Lung (tissue), 12 donors: ENCODE data around the gene PTGFRN. TPM values are rescaled to one million over a fixed set of nuclear protein-coding genes. Genes with fewer than 3 reads are reported as not detected.

Experiments used
- ATAC-seq: fragments of 200-7000 bp; cut with Tn5 transposase; one replicate; pipeline ENCODE4 v1.9.1; 2020; ENCODE audit warnings: moderate number of reproducible peaks; ENCODE audit not compliant: insufficient read depth, low FRiP score
- DNase-seq, 3 donors: peaks; one replicate each; pipeline ENCODE4 v3.0.0-alpha.2; 2013 to 2017
- H3K27ac ChIP-seq, 2 donors: one replicate each; pipeline ENCODE4 v1.5.1; 2013; ENCODE audit warnings: mild to moderate bottlenecking in 2 of 2, moderate library complexity in 2 of 2, control low read depth in 1 of 2, inconsistent platforms in 1 of 2, low read depth in 1 of 2, low read length in 1 of 2
- H3K27me3 ChIP-seq, 3 donors: one replicate each; pipeline ENCODE4 v1.5.1; 2013; ENCODE audit warnings: low read length in 2 of 3; ENCODE audit not compliant: control insufficient read depth in 3 of 3, insufficient read depth in 3 of 3
- H3K36me3 ChIP-seq, 4 donors: one replicate each; pipeline ENCODE4 v1.5.1; 2013; ENCODE audit warnings: low read length in 4 of 4, mild to moderate bottlenecking in 1 of 4, moderate library complexity in 1 of 4; ENCODE audit not compliant: control insufficient read depth in 4 of 4, insufficient read depth in 4 of 4
- H3K4me1 ChIP-seq, 5 donors: one replicate each; pipeline ENCODE4 v1.5.1; 2013; ENCODE audit warnings: low read length in 5 of 5, mild to moderate bottlenecking in 2 of 5, moderate library complexity in 1 of 5; ENCODE audit not compliant: control insufficient read depth in 5 of 5, insufficient read depth in 5 of 5
- H3K4me3 ChIP-seq: one replicate; pipeline ENCODE4 v1.5.1; 2013; ENCODE audit warnings: mild to moderate bottlenecking, control low read depth, moderate library complexity
- H3K9ac ChIP-seq, 2 donors: one replicate each; pipeline ENCODE4 v1.5.1; 2013; ENCODE audit warnings: low read length in 2 of 2, control low read depth in 1 of 2; ENCODE audit not compliant: insufficient read depth in 1 of 2
- H3K9me3 ChIP-seq, 4 donors: one replicate each; pipeline ENCODE4 v1.5.1; 2013; ENCODE audit warnings: low read length in 3 of 4, mild to moderate bottlenecking in 1 of 4, moderate library complexity in 1 of 4; ENCODE audit not compliant: control insufficient read depth in 4 of 4, insufficient read depth in 3 of 4
- WGBS, 2 donors: extraction: QIAGEN DNeasy Blood & Tissue Kit; methylation state at CpG; one replicate each; pipeline ENCODE4 v1.1.7; 2013; 5-methylcytosine and 5-hydroxymethylcytosine counted together
- polyA plus RNA-seq, 2 donors: library from polyadenylated mRNA; stranded (reverse); fragments of 200-250 nt; gene quantifications; one replicate each; pipeline ENCODE4 v1.2.1, GENCODE V29; 2013
- total RNA-seq, 2 donors: library from RNA; depleted of rRNA in 1 of 2; stranded (reverse); fragments of >200 nt in 1 of 2; gene quantifications; one replicate each; pipeline ENCODE4 v1.2.1, GENCODE V29; 2014 to 2021
- TF ChIP-seq, protein P1 (sequence below): IDR thresholded peaks from 2 replicates; pipeline ENCODE4 v1.5.1; 2012; ENCODE audit warnings: mild to moderate bottlenecking; ENCODE audit errors: control extremely low read depth, extremely low read depth
- donor health status: control.
- donor health status: control.
- donor health status: Bipolar disorder and iron deficiency.
- donor health status: healthy.
- donor health status: DM: yes; HTN: yes; CAD: no.

The PTGFRN gene
- total and polyA plus RNA-seq, 4 donors, result 8.0 to 51.7 (median 24.9) TPM

DNA sequence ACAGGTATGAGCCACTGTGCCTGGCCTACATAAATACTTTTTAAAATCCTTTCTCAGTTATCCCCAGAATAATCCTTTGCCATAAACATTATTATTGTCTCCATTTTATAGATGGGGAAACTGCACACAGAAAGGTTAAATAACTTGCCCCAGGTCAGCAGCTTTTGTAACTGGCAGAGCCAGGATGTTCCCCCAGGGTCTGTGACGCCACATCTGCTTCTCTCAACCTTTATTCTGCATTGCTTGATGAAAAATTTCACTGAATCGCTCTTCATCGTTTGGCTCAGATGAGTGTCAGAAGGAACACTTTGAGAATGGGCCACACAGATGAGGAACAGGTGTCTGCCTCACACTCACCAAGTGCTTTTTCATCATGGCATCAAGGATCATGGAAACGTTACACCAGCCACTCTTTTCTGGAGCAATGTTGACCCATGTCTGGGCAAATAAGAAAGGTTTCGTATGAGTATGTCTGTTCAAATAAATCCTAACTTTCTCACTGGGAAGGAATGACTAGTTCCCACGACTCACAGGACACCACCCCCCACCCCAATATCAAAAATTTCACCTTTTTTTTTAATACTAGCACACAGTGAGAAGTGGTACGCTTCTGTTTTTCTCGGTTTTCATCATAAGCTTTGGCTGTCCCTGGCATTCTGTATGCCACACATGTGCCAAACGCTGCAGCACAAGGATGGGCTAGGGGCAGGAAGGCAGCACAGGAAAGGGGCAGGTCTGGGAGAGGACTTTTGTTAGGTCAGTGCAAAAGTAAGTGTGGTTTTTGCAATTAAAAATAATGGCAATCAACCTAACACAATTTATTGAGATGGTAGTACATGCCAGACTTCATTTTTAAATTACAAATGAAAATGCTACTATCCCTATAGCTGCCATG lies 9.0 kb upstream of the PTGFRN start:
- Histone ChIP-seq H3K9ac (no peak overlapping the region), H3K27me3 (no peaks in the 10 kb centered on the region), H3K4me1 (peaks cover 0 to 4% (median 0%) of the 10 kb centered on the region in 5 donors), H3K9me3 (peaks cover 0 to 2% (median 0%) of the 10 kb centered on the region in 4 donors), H3K36me3 (no peaks in the 10 kb centered on the region), H3K27ac (no peak overlapping the region), H3K4me3 (no peak overlapping the region)
- 75 to 84% methylated on average over 9 of the region's 9 CpGs for WGBS, 2 donors
- TF ChIP-seq, protein P1, sequence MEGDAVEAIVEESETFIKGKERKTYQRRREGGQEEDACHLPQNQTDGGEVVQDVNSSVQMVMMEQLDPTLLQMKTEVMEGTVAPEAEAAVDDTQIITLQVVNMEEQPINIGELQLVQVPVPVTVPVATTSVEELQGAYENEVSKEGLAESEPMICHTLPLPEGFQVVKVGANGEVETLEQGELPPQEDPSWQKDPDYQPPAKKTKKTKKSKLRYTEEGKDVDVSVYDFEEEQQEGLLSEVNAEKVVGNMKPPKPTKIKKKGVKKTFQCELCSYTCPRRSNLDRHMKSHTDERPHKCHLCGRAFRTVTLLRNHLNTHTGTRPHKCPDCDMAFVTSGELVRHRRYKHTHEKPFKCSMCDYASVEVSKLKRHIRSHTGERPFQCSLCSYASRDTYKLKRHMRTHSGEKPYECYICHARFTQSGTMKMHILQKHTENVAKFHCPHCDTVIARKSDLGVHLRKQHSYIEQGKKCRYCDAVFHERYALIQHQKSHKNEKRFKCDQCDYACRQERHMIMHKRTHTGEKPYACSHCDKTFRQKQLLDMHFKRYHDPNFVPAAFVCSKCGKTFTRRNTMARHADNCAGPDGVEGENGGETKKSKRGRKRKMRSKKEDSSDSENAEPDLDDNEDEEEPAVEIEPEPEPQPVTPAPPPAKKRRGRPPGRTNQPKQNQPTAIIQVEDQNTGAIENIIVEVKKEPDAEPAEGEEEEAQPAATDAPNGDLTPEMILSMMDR, result no peak
- DNase-seq (no peak), ATAC-seq (no peak)

DNA sequence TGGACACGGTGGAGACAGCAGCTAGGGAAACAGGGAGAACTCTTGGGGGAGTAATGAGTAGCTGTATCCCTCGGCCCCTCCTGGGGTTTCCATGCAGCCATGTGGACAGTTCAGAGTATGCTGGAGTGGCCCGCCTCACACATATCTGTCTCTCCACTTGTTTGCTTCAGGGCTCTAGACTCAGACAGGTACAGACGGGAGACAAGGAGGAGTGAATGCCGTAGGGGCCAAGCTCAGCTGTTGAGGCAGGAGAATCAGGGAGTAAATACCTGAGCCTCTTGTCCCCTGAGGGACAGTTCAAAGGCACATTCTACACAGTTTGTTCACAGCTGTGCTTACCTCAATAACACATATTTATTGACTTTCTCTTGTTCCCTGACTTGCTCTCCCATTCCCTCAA lies 7.7 kb upstream of the PTGFRN start:
- no peaks in the 10 kb centered on the region for H3K36me3 ChIP-seq
- no peak overlapping the region for H3K9ac ChIP-seq
- no peak for DNase-seq
- H3K9me3 ChIP-seq, result peaks cover 0 to 2% (median 0%) of the 10 kb centered on the region in 4 donors
- no peak overlapping the region for H3K27ac ChIP-seq
- no peaks in the 10 kb centered on the region for H3K27me3 ChIP-seq
- peaks cover 0 to 4% (median 0%) of the 10 kb centered on the region in 5 donors for H3K4me1 ChIP-seq
- H3K4me3 ChIP-seq, result no peak overlapping the region
- TF ChIP-seq, protein P1, result no peak
- ATAC-seq, result no peak
- 74 to 86% methylated on average over 5 of the region's 5 CpGs for WGBS, 2 donors

DNA sequence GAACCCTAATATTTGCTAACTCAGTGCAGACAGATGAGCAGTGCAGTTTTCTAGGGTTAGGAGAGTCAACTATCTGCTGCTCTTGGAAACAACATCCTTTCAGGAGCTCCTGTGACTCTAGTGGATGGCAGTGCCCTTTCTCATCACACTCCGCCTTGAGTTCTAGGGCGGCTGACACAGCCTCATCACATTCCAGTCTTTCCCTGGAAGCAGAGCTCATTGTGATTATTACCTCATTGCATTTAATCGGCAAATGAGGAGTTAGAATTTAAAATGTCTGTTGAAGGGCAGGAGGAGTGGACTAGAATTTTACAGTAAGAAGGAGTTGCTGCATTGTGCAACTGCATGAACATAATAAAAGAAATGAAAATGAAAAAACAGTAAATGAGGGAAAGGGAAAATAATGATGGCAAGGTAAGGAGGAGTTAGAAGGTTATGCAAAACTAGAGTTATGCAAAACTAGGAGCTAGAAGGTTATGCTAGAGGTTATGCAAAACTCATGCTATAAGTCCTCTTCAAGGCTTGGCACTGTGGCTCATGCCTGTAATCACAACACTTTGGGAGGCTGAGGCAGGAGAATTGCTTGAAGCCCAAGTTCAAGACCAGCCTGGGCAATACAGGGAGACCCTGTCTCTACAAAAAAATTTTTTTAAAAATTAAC lies 6.9 kb upstream of the PTGFRN start:
- H3K27me3 ChIP-seq, result no peaks in the 10 kb centered on the region
- peaks cover 0 to 2% (median 0%) of the 10 kb centered on the region in 4 donors for H3K9me3 ChIP-seq
- TF ChIP-seq, protein P1, result no peak
- H3K4me1 ChIP-seq, result peaks cover 0 to 4% (median 0%) of the 10 kb centered on the region in 5 donors
- no peak overlapping the region for H3K4me3 ChIP-seq
- H3K36me3 ChIP-seq, result no peaks in the 10 kb centered on the region
- WGBS, 2 donors, result 76 to 86% methylated on average over 3 of the region's 3 CpGs
- H3K27ac ChIP-seq, result no peak overlapping the region
- DNase-seq (peak in 2 of 3 donors; percentile 19 to 25), ATAC-seq (no peak)
- no peak overlapping the region for H3K9ac ChIP-seq
